Activated naive CD4-positive, alpha-beta T cell treated with anti-CD3 and anti-CD28 coated beads, Interleukin-2, amount 50 U/mL, for 72 hours (primary cell): Measurements from ENCODE around the gene FBXO46. TPM values are rescaled to one million over a fixed set of nuclear protein-coding genes. Genes with fewer than 3 reads are reported as not detected.

Source experiments
- ATAC-seq, 2 donors: fragments of 150-1000 bp; cut with Tn5 transposase; 2 replicates each; pipeline ENCODE4 v1.10.0; 2021; ENCODE audit warnings: mild to moderate bottlenecking in 2 of 2, moderate library complexity in 2 of 2
- DNase-seq, 2 donors: peaks; one replicate each; pipeline ENCODE4 v3.0.0; 2021 to 2022; ENCODE audit warnings: low spot score in 2 of 2
- H3K27ac Mint-ChIP-seq, 2 donors: one replicate each; pipeline ENCODE4 v1.8.0; 2022; ENCODE audit warnings: mild to moderate bottlenecking in 2 of 2, mixed read lengths in 2 of 2
- H3K36me3 Mint-ChIP-seq, 2 donors: one replicate each; pipeline ENCODE4 v1.8.0; 2022; ENCODE audit warnings: mixed read lengths in 2 of 2
- H3K9me3 Mint-ChIP-seq, 2 donors: one replicate each; pipeline ENCODE4 v1.8.0; 2022; ENCODE audit warnings: mixed read lengths in 2 of 2
- total RNA-seq, 2 donors: library from RNA; stranded (reverse); gene quantifications; one replicate each; pipeline ENCODE4 v1.2.3, GENCODE V29; 2022

The FBXO46 gene
- total RNA-seq, 2 donors from 2014 or later = 40.1 to 47.9 TPM

DNA sequence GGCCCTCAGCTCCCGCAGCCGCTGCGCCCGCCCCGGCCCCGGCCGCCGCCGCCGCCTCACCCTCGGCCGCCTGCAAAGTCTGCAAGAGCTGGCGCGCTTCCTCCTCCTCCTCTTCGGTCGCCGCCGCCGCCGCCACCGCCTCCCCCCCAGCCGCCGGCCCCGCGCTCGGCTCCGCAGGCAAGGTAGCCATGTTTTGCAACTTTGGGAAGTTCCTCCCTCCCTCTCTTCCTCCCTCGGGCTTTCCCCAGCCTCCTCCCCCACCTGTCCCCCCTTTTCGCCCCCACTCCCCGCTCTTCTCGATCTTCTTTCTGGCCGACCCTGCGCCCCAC, 37.9 kb upstream of the FBXO46 start:
- Mint-ChIP-seq H3K9me3 (no peaks in the 10 kb centered on the region), H3K36me3 (no peaks in the 10 kb centered on the region), H3K27ac (no peak overlapping the region)
- peak in 1 of 2 donors; percentile 65 for DNase-seq
- no peak for ATAC-seq

DNA sequence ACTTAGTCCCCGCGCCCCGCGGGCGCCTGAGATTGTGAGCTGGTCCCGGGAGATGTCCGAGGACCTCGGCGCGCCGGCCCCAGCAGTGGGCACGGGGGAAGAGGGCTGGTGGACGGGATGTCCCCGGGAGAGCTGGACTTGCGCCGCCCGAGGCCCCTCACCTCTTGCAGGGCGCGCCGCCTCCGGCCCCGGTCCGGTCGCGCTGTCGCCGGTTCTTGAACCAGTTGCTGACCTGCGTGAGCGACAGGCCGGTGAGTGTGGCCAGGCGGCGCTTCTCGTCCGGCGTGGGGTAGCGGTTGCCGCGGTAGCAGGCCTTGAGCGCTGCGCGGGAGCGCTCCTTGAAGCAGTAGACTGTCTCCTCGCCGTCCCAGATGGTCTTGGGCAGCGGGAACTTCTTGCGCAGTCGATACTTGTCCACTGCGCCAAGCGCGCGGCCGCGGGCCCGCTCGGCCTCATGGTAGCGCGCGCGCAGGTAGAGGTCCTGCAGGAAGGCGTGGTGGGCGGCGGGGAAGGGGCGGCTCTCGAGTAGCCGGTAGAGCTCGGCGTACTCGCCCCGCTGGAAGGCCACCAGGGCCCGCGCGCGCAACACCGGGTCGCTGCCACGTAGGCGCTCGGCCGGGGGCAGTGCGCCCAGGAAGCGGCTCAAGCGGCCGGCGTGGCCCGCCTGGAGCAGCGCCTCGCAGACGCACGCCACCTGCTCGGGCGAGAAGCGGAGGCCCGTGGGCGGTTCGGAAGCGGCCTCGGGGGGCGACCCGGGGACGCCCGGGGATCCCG, 37.4 kb upstream of the FBXO46 start:
- ATAC-seq = no peak
- H3K36me3 Mint-ChIP-seq = no peaks in the 10 kb centered on the region
- no peak for DNase-seq
- no peaks in the 10 kb centered on the region for H3K9me3 Mint-ChIP-seq
- no peak overlapping the region for H3K27ac Mint-ChIP-seq

DNA sequence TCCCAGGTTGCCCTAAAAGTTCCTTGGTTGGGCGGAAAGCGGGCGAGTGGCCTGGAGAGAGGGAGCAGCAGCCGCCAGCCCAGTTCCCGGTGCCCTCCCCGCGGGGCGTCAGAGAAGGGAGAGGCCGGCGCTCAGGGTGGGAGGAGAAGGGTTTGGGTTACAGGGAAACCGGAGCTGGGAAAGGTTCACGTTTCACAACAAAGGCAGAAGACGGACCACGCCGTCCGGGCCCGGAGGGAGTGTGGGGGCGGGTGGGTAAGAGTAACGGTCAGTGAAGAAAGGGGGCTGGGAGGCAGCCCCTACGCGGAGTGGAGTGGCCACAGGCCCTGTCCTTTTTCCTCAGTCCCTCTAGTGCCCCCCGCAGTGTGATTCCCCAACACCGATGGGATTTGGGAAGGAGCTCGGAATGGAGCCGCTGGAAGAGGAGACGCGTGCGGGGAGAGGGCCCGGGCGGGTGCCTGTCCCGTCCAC, 36.7 kb upstream of the FBXO46 start:
- Mint-ChIP-seq H3K9me3 (no peaks in the 10 kb centered on the region), H3K36me3 (no peaks in the 10 kb centered on the region), H3K27ac (no peak overlapping the region)
- ATAC-seq (no peak), DNase-seq (no peak)

DNA sequence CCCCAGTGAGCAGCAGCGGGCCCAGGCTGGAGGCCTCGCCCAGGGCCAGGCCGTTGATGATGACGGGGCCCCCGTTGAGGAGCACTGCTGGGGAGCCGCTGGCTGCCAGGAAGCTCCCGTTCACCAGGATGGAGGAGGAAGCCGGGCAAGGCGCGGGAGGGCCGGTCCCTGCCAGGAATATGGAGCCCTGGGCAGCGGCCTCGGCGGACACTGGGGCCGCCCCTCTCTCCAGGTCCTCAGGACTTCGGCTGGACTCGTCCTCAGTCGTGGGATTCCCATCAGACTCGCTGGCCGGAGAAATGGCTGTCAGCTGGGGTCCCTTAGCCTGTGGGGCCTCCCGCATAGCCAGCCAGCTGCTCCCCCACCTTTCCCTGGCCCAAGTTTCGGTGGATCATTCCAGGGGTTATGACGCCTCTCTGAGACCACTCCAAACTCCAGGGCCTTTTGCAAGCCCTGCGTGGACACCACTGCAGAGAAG, 36.2 kb upstream of the FBXO46 start:
- no peaks in the 10 kb centered on the region for H3K9me3 Mint-ChIP-seq
- no peak for DNase-seq
- H3K27ac Mint-ChIP-seq = no peak overlapping the region
- no peaks in the 10 kb centered on the region for H3K36me3 Mint-ChIP-seq
- ATAC-seq = no peak

DNA sequence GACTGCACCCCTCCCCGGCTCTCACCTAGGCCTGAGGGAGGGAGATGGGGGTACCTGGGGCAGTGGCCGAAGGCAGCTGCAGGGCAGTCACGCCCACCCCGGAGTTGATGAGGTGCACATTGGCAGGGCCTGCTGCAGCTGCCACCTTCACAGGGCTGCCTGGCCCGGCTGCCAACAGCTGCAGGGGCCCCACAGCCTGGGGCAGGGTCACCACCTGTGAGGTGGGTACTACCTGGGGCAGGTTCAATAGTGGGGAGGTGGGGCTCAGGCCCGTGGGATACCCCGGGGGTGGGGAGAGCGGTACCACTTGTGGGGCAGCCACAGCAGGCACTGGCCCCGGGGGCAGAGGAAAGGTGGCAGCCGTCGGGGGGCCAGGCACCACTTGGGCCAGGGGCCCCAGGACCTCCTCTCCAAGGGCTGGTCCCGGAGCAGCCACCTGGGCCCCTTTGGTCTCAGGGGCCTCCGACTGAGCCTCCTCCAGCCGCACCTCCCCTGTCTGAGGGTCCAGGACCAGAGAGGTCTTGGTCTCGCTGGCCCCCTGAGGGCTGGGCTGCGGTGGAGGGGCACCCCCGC, 35.7 kb upstream of the FBXO46 start:
- ATAC-seq = no peak
- H3K9me3 Mint-ChIP-seq = no peaks in the 10 kb centered on the region
- DNase-seq = no peak
- no peak overlapping the region for H3K27ac Mint-ChIP-seq
- H3K36me3 Mint-ChIP-seq = no peaks in the 10 kb centered on the region

DNA sequence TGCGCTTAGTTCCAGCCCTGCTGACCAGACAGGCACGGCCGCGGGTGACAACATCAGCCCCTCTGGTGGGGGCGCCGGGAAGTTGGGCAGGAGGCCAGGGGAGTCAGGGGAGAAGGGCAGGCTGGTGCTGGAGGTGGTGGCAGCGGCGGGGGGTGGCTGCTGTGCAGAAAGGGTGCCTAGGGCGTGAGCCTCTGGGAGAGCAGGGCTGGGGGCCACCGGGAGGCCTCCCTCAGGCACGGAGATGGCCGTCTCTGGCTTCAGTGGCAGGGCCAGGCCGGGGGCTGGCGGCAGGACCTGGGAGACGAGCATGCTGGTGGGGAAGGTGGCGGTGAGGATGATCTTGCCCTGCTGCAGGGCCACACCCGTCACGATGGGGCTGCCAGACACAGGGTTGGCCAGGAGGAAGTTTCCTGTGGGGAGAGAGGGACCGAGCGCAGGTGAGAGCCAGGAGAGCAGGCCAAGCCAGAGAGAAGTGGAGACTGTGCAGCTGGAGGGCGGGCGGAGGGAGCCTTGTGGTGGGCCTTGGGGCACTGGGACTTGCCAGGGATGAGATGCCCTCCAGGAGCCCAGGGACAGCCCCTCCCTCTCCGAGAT, 35.1 kb upstream of the FBXO46 start:
- no peaks in the 10 kb centered on the region for H3K36me3 Mint-ChIP-seq
- DNase-seq (no peak), ATAC-seq (no peak)
- H3K9me3 Mint-ChIP-seq = no peaks in the 10 kb centered on the region
- H3K27ac Mint-ChIP-seq = no peak overlapping the region

DNA sequence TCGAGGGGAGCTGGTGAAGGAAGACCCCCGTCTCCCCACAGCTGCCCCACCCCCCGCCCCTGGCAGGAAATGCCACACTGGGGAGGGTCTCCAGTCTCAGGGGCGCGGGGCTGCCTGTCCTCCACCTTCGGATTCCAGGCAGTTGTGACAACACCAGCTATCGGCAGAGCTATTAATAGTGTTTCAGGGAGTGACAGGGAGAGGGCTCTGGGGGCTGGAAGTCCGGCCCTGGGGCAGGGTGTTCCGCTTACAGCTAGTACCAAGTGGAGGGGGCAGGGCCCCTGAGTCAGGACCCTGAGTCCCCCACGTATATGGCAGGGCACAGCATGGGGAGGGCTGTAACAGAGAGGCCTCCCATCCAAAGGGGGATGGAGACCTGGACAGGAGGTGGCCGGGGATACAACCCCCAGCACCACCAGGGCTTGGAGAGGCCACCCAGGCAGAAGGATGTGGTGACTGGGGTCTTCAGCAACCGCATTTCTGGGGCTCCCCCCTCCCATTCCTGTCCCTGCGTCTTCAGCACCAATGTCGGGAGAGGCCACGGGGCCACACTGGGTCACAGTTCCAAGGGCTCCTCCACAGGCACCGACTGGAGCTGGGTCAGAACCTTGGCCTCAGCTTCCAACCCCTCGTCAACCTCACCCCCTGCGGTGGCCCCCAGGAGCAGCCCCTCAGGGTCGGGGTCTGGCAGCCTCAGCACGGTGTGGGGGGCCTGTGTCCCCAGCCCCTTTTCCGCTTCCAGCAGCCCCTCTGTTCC, 34.4 kb upstream of the FBXO46 start:
- DNase-seq (no peak), ATAC-seq (no peak)
- no peaks in the 10 kb centered on the region for H3K36me3 Mint-ChIP-seq
- H3K27ac Mint-ChIP-seq = no peak overlapping the region
- H3K9me3 Mint-ChIP-seq = no peaks in the 10 kb centered on the region

DNA sequence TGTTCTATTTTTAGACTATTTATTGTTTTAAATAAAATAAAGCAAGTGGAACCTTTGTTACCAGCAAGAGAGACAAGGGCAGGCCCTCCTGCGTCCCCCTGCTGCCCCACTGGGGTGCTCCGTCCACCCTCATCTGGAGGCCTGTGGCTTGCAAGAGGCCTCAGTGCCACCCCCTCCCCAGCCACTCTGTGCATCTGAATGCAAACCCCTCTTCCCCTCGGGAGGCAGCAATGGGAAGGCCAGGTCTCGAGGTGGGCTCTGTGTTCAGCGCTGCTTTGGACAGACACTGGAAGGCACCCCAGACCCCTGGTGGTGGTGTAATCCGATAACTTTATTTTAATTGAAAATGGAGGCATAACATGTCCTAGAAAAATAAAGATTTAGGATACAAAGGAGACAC, 33.8 kb upstream of the FBXO46 start:
- Mint-ChIP-seq H3K27ac (no peak overlapping the region), H3K9me3 (no peaks in the 10 kb centered on the region), H3K36me3 (no peaks in the 10 kb centered on the region)
- DNase-seq (no peak), ATAC-seq (no peak)

DNA sequence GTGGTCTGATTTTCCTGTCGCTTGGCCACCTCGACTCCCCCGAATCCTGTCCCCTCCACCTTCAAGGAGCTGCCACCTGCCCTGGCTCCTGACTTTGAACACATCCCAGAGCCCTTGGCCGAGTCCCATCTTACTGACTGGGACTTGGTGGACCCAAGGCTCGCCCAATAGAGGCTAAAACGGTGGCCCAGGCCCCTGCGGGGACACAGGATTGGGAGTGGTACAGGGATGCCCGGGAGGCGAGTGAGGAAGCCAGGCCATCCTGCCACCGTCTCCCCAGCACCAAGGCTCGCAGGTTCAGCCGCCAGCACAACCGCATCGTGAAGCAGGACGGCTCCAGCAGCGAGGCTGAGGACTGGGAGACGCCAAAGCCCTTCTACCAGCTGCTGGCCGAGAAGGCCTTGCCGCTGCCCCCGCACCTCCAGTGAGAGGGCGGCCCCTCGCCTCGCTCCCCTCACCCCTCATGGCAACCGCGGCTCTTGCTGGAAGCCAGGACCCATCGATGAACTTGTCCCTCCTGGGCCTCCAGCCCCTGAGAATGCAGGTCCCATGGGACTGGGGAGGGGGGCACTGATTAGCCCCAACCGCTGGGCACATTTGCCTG, 33.1 kb upstream of the FBXO46 start:
- H3K27ac Mint-ChIP-seq = no peak overlapping the region
- H3K36me3 Mint-ChIP-seq = no peaks in the 10 kb centered on the region
- DNase-seq (no peak), ATAC-seq (no peak)
- no peaks in the 10 kb centered on the region for H3K9me3 Mint-ChIP-seq

DNA sequence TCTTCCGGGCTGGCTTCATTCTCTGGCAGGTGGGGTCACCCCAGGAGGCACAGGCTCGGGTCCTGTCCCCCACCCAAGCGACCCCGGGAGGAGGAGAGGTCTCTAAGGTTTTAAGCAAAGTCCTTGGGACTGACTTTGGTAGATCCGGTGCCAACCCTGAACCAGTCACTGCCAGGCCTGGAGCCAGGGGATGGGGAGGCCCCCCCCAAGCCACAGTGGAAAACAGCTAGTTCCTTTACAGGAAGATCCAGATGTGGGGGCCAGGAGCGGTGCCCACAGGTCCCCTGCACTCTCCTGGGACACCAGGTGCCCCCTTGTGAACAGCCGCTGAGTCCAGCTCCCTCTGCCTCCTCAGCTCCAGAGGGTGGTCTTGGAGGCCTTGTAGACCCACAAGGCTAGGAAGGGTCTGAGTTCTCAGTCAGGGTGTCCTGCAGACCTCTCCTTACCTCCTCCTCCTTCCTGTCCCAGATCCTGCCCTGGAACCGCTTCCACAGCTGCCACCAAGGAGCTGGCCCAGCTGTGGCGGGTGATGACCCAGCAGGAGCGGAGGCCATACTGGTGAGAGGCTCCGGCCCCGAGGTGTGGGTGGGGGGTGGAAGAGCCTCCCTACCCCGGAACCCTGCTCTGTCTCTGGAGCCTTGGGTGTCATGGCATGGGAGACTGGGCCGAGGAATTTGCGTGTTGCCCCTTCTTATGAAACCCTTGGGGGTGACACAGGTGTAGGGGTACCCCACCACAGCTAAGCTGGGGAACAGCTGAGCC, 32.4 kb upstream of the FBXO46 start:
- DNase-seq (no peak), ATAC-seq (no peak)
- Mint-ChIP-seq H3K9me3 (no peaks in the 10 kb centered on the region), H3K27ac (no peak overlapping the region), H3K36me3 (no peaks in the 10 kb centered on the region)

DNA sequence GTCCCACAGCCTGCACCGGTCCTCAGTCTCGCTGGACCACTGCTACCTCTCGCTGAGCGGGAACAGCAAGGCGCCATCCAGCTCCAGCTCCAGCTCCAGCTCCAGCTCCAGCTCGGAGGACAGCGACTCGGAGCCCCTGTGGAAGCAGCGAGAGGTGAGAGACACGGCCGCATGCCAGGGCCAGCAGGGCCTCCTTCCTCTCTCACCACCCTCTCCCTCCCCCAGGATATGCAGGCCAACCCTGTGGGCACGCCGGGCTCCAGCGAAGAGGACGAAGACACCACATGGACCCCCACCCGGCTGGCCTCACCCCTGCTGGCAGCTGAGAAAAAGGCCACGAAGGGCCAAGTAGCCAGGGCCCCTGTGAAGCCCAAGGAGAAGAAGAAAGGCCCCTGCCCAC, 31.0 kb upstream of the FBXO46 start:
- H3K9me3 Mint-ChIP-seq = no peaks in the 10 kb centered on the region
- ATAC-seq (no peak), DNase-seq (no peak)
- H3K36me3 Mint-ChIP-seq = no peaks in the 10 kb centered on the region
- H3K27ac Mint-ChIP-seq = no peak overlapping the region

DNA sequence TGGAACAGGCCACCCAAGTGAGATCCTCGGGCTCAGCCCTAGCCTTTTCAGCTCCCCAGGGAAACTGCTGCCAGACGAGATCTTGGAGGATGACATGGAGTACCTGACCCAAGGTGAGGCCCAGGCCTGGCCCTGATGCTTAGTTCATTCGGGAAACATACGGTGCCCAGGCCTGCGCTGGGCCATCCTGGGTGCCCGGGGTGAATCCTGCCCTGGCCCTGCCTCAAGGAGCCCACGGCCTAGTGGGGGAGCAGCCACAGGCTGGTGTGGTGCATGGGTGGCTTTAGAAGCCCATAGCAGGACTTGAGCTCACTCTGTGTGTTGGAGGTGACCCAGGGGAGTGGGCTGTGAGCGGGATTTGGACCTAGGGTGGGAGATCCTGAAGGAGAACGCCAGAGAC, 28.2 kb upstream of the FBXO46 start:
- ATAC-seq (no peak), DNase-seq (no peak)
- Mint-ChIP-seq H3K36me3 (no peaks in the 10 kb centered on the region), H3K27ac (no peak overlapping the region), H3K9me3 (no peaks in the 10 kb centered on the region)

DNA sequence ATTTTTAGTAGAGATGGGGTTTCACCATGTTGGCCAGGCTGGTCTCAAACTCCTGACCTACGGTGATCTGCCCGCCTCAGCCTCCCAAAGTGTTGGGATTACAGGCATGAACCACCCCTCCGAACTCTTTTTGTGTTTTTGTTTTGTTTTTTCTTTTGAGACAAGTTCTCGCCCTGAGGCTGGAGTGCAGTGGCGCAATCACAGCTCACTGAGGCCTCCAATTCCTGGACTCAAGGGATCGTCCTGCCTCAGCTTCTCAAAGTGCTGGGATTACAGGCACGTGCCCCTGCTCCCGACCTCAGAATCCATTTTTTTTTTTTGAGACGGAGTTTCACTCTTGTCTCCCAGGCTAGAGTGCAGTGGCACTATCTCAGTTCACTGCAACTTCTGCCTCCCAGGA, 27.0 kb upstream of the FBXO46 start:
- no peak overlapping the region for H3K27ac Mint-ChIP-seq
- no peaks in the 10 kb centered on the region for H3K9me3 Mint-ChIP-seq
- ATAC-seq = no peak
- no peak for DNase-seq
- no peaks in the 10 kb centered on the region for H3K36me3 Mint-ChIP-seq

DNA sequence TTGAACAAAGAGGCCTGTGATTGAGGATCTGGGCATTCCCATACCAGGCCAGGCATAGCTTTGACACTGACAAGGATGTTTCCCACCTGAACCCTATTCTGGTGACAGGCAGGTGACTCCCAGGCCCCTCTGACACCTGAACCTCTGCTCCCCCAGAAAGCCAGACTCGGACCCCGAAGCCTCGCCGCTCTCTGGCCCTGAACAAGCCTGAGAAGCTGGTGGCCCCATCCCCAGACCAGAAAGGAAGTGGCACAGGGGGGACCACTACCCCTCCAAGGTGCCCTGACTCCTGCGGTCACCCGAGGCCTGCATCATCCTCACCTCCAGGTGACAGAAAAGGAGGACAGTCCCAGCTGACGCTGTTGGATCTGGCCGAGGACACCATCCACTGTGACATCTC, 23.6 kb upstream of the FBXO46 start:
- H3K36me3 Mint-ChIP-seq = no peaks in the 10 kb centered on the region
- no peak for ATAC-seq
- peak overlapping the region in 1 of 2 donors; percentile 41 for H3K27ac Mint-ChIP-seq
- H3K9me3 Mint-ChIP-seq = no peaks in the 10 kb centered on the region
- DNase-seq = no peak

DNA sequence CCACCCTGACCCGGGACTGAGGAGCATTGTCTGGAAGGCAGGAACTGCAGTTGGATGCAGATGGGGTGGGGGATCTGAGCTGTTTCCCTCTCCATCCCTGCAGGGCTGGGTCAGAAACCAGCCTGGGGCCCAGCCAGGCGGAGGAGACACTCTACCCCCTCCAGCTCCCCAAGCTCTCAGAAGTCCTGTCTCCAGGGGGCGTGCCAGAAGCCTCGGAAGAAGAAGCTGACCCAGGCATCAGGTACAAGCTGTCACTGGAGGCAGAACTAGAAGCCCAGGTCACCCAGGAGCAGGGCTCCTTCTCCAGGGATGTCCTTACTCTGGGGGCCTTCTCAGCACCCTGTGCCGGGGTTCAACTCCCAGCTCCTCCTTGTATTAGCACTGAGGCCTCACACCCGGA, 22.9 kb upstream of the FBXO46 start:
- DNase-seq (no peak), ATAC-seq (no peak)
- H3K9me3 Mint-ChIP-seq = no peaks in the 10 kb centered on the region
- no peak overlapping the region for H3K27ac Mint-ChIP-seq
- no peaks in the 10 kb centered on the region for H3K36me3 Mint-ChIP-seq

DNA sequence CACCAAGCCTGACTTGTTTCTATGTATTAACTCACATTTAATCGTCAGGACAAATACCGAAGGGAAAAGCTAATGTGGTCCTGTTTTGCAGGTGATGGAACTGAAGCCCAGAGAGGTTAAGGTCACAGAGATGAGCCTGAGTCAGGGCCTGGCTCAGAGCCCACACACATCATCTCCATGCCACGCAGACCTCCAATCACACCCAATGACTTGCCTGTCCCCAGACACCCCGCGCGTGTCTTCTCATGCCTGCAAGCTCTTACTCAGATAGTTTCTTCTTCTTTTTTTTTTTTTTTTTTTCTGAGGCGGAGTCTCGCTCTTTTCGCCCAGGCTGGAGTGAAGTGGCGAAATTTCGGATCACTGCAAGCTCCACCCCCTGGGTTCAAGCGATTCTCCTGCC, 21.9 kb upstream of the FBXO46 start:
- no peak for DNase-seq
- no peaks in the 10 kb centered on the region for H3K9me3 Mint-ChIP-seq
- H3K36me3 Mint-ChIP-seq = no peaks in the 10 kb centered on the region
- H3K27ac Mint-ChIP-seq = no peak overlapping the region
- no peak for ATAC-seq
